Stimulated activated CD8-positive, alpha-beta memory T cell treated with anti-CD3 and anti-CD28 coated beads, Interleukin-15, amount 100 ng/mL, for 4 hours (primary cell): Measurements from ENCODE around the gene ZNF554.
"Not testable (repeated sequence)": the region's sequence is repeated elsewhere in the genome, so short reads cannot be mapped to it uniquely, and the experiment has no call there.

Experiments used
- DNase-seq, 2 donors: peaks; one replicate each; pipeline ENCODE4 v3.0.0-alpha.2; 2020; ENCODE audit warnings: low read depth in 2 of 2

Gene ZNF554

GRCh38 chr19:2807379-2808128 is 12.1 kb upstream of the ZNF554 start:
- no peak for DNase-seq

DNA sequence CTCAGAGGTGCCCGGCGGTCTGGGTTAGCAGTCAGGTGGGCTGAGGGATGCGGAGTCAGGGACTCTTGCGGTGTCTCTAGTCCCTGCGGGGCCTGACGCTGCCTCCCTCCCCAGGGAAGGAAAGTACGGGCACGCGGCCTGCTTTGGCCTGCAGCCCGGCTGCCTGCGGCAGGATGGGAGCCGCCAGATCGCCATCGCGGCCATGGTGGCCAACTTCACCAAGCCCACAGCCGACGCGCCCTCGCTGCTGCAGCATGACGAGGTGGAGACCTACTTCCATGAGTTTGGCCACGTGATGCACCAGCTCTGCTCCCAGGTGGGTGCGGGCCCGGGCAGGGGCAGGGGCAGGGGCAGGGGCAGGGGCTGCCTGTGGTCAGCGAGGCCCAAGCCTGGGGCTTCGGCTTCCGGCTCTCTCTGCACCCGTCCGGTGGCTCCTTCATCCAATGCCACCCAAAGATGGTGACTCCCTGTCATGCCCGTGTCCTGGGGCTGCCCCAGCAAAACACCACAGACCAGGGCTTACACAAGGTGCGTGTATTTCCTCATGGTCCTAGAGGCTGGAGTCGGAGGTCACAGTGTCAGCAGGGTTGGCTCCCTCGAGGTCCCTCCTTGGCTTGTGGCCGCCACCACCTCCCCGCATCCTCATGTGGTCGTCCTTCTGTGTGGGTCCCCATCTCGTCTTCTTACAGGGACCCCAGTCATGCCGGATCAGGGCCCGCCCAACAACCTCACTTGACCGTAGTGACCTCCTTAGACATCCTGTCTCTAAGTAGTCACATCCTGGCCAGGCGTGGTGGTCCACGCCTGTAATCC is 11.3 kb upstream of the ZNF554 start:
- no peak for DNase-seq

DNA sequence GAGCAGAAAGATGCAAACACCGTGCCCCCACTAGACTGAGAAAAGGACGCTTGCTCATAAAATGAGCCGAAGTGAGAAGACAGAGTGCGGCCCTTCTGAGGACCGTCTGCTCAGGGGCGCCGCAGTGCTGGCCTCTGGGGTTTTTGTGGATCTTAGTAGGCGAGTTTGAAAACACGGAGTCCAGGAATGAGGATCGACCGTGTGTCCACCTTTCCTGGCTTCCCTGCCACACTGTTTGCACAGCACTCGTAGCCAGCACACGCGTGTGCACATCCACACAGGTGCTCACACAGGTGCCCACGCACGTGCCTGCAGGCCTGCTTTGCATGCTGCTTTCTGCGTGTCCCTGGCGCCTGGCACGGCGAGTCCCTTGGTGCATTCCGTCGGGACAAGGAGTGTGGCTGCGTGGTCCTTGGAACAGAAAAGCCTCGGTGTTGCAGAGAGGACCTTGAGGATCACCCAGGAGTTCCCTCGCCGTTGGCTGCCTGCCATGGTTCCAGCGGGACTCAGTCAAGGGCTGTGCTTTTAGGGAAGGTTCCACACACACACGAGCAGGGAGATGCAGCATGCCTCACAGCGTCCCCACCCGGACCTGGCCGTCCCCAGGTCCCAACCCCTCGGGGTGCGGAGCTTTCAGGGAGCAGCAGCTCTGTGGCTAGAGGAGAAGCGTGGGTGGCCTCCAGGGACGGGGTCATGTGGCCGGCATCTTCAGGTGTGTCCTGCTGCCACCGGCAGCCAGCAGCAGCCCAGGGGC is 10.1 kb upstream of the ZNF554 start:
- DNase-seq = no peak

GRCh38 chr19:2810141-2811091 is 9.3 kb upstream of the ZNF554 start:
- DNase-seq = no peak

- no peak for DNase-seq
These were observed 8.4 kb upstream of the ZNF554 start for GRCh38 chr19:2811221-2811722.

DNA sequence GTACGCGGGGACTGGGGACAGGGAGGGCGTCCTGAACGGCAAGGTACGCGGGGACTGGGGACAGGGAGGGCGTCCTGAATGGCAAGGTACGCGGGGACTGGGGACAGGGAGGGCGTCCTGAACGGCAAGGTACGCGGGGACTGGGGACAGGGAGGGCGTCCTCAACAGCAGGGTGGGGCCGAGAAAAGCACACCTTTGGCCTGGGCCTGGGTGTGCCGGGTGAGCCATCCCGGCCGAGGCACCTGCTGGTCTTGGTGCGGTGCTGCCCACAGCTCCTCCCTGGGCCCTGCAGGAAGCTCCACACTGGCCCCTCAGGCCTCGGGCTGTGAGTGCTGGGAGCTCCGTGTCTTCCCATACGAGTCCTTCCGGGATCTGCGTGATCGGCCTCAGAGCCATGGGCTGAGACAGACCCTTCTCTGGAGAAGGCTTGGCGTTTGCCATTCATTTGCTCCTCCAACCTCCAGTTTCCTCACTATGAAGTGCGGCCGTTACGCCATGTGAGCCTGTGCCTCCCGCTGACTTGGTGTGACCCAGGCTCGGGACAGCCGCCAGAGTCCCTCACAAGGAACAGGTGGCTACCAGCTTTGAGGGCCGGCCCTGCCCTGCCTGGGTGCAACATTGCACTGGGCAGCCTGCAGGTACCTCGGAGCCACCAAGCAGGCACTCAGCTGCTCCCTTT is 7.8 kb upstream of the ZNF554 start:
- no peak for DNase-seq

DNA sequence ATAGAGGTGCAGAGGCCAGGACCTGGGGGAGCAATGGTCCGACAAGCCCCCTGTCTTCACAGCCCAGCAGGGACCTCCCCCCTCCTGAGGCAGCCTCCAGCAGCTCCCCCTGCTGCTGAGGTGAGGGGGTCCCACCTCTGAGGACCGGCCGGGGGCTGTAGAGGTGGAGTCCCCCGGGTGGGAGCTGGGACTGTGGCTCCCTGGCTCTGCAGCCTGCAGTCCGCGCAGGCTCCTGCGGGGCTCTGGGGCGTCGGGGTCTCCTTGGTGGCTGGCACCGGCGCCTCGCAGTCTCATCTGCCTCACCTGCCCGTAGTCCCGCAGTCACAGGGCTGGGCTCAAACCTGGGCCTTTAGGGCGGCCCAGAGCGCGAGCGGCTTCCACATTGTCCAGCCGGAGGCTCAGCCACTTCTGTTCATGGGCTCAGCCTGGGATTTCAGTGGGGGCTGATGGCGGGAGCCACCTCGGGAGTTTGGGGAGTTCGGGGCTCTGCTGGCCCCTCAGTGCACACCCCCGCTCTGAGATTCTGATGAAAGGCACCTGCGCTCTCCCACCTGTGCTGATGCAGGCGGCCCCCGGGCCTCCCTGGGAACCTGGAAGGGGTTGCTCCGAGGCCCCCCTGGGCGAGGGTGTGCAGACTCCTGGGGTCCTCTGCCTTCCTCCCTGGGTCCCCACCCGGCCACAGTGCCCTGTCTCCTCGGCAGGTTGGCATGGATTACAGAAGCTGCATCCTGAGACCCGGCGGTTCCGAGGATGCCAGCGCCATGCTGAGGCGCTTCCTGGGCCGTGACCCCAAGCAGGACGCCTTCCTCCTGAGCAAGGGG is 7.0 kb upstream of the ZNF554 start:
- DNase-seq = no peak

DNA sequence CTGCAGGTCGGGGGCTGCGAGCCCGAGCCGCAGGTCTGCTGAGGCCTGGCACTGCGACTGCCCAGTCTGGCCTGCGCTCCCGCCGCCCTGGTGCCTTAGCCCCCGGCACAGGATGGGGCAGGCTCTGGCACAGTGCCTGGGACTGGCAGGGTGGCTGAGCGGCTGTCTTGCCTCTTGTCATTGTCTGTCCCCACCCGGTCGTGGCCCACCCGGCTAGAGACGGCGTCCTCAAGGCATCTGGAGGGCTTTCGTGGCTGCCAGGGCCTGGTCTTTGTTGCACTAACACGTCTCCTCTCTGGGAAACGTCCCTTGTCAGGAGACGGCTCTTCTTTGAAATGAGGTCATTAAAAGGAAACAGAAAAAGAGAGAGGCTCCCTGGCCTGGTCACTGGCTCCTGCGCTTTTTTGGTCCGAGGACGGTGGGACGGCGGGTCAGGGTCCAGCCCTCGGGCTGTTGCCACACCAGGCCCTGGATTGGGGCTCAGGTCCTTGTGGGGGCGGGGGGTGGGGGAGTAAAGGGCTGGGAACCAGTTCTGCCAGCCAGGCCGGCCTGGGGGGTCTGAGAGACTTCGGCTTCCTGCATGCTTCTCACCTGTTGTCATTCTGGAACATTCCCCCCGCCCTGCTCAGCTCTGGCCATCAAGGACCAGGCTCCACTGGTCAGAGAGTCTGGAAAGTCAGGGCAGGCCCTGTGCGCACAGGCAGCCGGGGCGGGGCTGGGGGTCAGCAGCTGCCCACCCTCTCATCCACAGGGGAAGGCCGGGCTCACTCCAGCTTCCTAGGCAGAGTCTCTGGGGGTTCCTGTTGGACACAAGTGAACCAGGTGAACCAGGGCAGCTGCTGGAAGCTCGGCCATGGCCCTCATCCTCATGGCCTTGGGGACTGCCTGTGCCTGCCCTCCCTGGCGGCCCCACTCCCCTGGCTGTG is 6.2 kb upstream of the ZNF554 start:
- no peak for DNase-seq

GRCh38 chr19:2814426-2814825 is 5.2 kb upstream of the ZNF554 start:
- no peak for DNase-seq

- no peak for DNase-seq
These were observed 4.5 kb upstream of the ZNF554 start for GRCh38 chr19:2815191-2815614.

- no peak for DNase-seq
These were observed 3.7 kb upstream of the ZNF554 start for GRCh38 chr19:2815923-2816322.

GRCh38 chr19:2816641-2817040 is 3.0 kb upstream of the ZNF554 start:
- DNase-seq = no peak

DNA sequence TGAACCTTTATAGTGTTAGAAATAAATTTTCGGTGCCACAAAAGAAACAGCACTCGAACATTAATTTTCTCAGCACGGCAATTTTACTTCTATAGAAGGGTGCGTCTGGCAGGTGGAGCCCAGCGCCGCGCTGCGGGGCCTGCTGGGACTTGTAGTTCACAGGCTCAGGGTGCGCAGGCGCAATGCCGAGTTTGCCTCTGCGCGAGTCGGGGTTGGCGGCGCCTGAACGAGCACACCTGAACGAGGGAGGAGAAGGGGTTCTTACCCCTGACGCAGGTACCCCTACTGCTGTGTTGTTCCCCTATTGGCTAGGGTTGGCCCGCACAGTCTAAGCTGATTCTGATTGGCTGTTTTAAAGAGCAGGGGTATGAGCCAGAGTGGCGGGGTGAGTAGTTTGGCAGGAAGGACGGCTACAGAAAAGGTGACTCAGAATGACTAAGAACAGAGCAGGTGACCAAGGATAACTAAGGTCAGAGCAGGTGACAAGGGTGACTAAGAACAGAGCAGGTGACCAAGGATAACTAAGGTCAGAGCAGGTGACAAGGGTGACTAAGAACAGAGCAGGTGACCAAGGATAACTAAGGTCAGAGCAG is 2.3 kb upstream of the ZNF554 start:
- not testable (repeated sequence) for DNase-seq

GRCh38 chr19:2820112-2820702 is 539 bp downstream of the ZNF554 start:
- DNase-seq = no peak

DNA sequence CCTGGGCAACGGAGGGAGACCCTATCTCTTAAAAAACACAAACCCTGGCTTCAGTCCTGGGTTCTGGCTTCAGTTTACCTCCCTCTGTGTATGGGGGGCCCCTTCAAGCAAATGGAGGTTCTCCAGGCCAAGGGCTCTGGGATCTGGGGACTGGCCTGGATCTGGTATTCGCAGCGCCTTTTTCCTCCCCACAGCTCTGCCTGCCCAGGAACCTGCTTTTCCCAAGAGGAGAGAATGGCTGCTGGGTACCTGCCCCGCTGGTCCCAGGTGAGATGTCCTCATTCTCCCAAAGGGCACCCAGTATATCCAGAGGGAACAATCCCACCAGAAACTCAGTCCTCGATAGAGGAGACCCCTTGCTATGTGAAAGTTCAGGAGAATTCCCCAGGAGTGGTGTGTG is 3.2 kb downstream of the ZNF554 start:
- no peak for DNase-seq

DNA sequence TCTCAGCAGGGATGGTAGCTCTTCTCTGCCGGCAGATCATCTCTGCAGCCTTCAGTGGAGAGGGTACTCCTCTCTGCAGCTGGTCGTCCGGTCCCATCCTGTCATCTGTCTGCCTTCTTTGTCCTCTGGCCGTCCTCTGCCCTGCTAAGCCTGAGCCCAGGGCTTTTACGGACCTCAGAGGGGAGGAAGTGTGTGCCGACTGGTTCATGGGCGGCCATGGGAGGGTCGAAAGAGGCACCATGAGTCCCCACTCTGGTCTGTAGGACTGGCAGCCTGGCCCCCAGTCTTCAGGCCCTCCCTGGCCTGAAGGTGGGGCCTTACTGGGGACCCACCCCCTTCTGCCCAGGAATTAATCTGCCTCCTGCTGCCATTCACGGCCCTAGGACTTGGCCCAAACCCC is 4.0 kb downstream of the ZNF554 start:
- DNase-seq = no peak

- no peak for DNase-seq
These were observed 4.5 kb downstream of the ZNF554 start for GRCh38 chr19:2824129-2824528.

DNA sequence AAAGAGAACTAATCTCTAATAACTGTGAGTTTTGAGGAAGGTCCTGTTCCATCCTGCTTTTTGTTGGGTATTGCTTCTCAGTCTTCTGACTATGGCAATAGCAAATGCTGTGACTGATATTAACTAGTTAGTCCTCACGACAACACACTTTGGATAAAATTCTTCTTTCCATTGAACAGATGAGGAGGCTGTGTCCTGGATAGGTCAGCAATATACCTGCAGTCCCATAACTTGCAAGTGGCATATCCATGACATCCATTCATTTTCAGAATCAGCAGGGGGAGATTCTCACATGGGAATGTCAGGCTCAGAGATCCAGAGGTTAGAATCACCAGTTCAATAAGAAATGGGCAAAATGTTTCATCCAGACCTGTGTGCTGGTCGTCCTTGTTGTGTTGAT is 7.4 kb downstream of the ZNF554 start:
- DNase-seq = no peak
